Keratinocyte (primary cell): Measurements from ENCODE around the gene MTA1. TPM values are rescaled to one million over a fixed set of nuclear protein-coding genes. Genes with fewer than 3 reads are reported as not detected.

Source experiments
- DNase-seq: peaks from one replicate; pipeline ENCODE4 v3.0.0-alpha.2; 2011; ENCODE audit warnings: low read depth, missing footprints, low spot score
- FAIRE-seq: peaks from 2 replicates; lab custom pipeline; 2011; peaks lifted over from hg19 to GRCh38; lab: Jason Lieb, UNC
- H2AFZ ChIP-seq: 2 replicates; pipeline ENCODE4 v1.6.0; 2012; ENCODE audit warnings: low read length, control low read depth, inconsistent platforms; ENCODE audit not compliant: control insufficient read depth
- H3K27ac ChIP-seq: 2 replicates; pipeline ENCODE4 v1.5.1; 2011; ENCODE audit warnings: low read length; ENCODE audit not compliant: control insufficient read depth, insufficient read depth
- H3K27me3 ChIP-seq: 3 replicates; pipeline ENCODE4 v1.6.0; 2011; ENCODE audit warnings: low read length; ENCODE audit not compliant: control insufficient read depth, insufficient read depth; ENCODE audit errors: extremely low read depth
- H3K36me3 ChIP-seq, 2 experiments: 2 replicates in 1 of 2; 3 replicates in 1 of 2; pipeline ENCODE4 v1.5.1; 2011; ENCODE audit warnings: low read length in 2 of 2, mild to moderate bottlenecking in 1 of 2; ENCODE audit not compliant: control insufficient read depth in 2 of 2, insufficient read depth in 2 of 2; ENCODE audit errors: extremely low read depth in 1 of 2
- H3K4me1 ChIP-seq: 3 replicates; pipeline ENCODE4 v1.5.1; 2011; ENCODE audit warnings: low read length; ENCODE audit not compliant: control insufficient read depth, insufficient read depth; ENCODE audit errors: extremely low read depth
- H3K4me2 ChIP-seq: 3 replicates; pipeline ENCODE4 v1.6.0; 2011; ENCODE audit warnings: low read depth, low read length; ENCODE audit not compliant: control insufficient read depth, insufficient read depth; ENCODE audit errors: extremely low read depth
- H3K4me3 ChIP-seq, 3 experiments: fragments of 200-600 bp in 1 of 3; sonication (generic) in 1 of 3; 2 replicates in 2 of 3; 3 replicates in 1 of 3; pipeline ENCODE4 v1.5.1; 2011 to 2016; ENCODE audit warnings: low read length in 3 of 3, mild to moderate bottlenecking in 3 of 3, control low read depth in 2 of 3, inconsistent platforms in 1 of 3, low read depth in 1 of 3, mixed read lengths in 1 of 3, mixed run types in 1 of 3, moderate library complexity in 1 of 3; ENCODE audit not compliant: control insufficient read depth in 2 of 3, insufficient read depth in 2 of 3; ENCODE audit errors: extremely low read depth in 1 of 3
- H3K79me2 ChIP-seq: 2 replicates; pipeline ENCODE4 v1.6.0; 2012; ENCODE audit warnings: low read length; ENCODE audit not compliant: control insufficient read depth, insufficient read depth
- H3K9ac ChIP-seq: 3 replicates; pipeline ENCODE4 v1.6.0; 2011; ENCODE audit warnings: low read length; ENCODE audit not compliant: control insufficient read depth, insufficient read depth; ENCODE audit errors: extremely low read depth
- H3K9me1 ChIP-seq: 3 replicates; pipeline ENCODE4 v1.6.0; 2011; ENCODE audit warnings: low read length; ENCODE audit not compliant: control insufficient read depth, insufficient read depth; ENCODE audit errors: extremely low read depth
- H3K9me3 ChIP-seq: 2 replicates; pipeline ENCODE4 v1.5.1; 2012; ENCODE audit warnings: low read depth, low read length; ENCODE audit not compliant: control insufficient read depth
- H4K20me1 ChIP-seq: 3 replicates; pipeline ENCODE4 v1.6.0; 2011; ENCODE audit warnings: low read length; ENCODE audit not compliant: control insufficient read depth, insufficient read depth; ENCODE audit errors: extremely low read depth
- CTCF ChIP-seq, 3 experiments: IDR thresholded peaks in 1 of 3; conservative IDR thresholded peaks in 1 of 3; optimal IDR thresholded peaks in 1 of 3; 2 replicates in 2 of 3; 3 replicates in 1 of 3; pipeline versions ENCODE3 to v1.5.1; 2011; ENCODE audit warnings: low read length in 3 of 3, mild to moderate bottlenecking in 3 of 3, moderate library complexity in 2 of 3, control low read depth in 1 of 3, inconsistent platforms in 1 of 3; ENCODE audit not compliant: insufficient read depth in 2 of 3; ENCODE audit errors: extremely low read depth in 1 of 3
- EZH2 ChIP-seq: IDR thresholded peaks from one replicate; pipeline ENCODE4 v1.6.1; 2012; ENCODE audit warnings: inconsistent platforms, mild to moderate bottlenecking, low read length, moderate library complexity
- dilution Hi-C: fragments of 300-500 bp; cut with MboI; formaldehyde crosslinking; loops from one replicate; pipeline ENCODE4 v1.7.0; 2020; ENCODE audit warnings: low sequenced_read_pairs; ENCODE audit not compliant: extremely low pct_ligation_motif_present
- polyA plus RNA-seq, 5 experiments: library from polyadenylated mRNA; depleted of rRNA in 3 of 5; stranded (reverse) in 3 of 5; stranded (forward) in 1 of 5; unstranded in 1 of 5; fragments of >200 nt; gene quantifications; 1 replicate in 1 of 5; 2 replicates in 3 of 5; 3 replicates in 1 of 5; pipeline versions ENCODE4 v1.2.1 to v1.2.3, GENCODE V29; 2011 to 2012; ENCODE audit warnings: missing spikeins in 2 of 5, low read depth in 1 of 5, low replicate concordance in 1 of 5

The MTA1 gene
- polyA plus RNA-seq, 1 donor (not counting 4 experiments of a cell fraction or from before 2014, with no cell fraction given): 33.6 TPM

DNA sequence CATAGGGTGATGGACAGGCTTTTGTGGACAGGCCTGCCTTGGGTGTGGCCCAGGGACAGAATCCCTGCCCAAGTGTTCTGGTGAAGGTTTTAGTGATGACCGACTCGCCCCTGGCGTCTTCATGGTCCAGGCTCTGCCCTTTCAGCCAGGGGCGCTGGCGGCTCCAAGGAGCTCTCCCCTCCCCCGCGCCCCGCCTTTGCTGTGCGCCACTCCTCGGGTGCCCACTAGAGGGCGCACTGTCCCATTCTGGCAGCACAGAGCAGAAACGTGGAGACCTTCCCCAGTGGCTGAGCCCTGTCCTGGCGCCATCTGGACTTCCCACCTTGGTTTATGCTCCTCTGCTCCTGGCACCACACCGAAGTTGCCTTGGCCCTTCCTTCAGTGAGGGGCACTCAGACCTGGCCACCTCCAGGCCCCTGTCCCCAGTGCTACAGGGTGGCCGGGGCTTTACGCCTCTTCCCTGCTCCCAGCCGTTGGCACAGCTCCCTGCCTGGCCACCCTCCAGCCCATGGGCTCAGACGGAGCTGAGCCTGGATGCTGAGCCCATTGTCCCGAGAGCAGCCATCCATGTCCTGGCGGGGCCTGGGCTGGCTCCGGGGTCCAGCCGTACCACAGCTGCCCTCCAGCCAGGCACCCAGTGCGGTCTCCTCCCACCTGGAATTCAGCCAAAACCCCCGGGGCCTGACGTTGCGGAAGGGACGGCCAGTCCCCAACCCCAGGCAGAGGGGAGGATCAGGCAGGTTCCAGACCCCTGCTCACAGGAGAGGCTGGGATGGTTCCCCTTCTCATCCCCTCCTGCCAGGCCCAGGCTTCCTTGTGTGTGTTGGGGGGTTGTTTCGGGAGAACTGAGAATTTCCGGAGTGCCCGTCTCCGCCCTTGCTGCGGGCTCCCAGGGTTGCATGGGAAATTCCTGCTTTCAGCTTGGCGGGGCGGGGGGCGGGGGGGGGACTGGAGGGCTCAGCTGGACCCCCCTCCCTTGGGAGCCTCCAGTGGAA, 61.5 kb downstream of the MTA1 start:
- FAIRE-seq: peak; percentile 69
- H3K36me3 ChIP-seq: no peaks in the 10 kb centered on the region
- H3K9ac ChIP-seq: peak overlapping the region; percentile 96
- H3K9me1 ChIP-seq: no peaks in the 10 kb centered on the region
- peaks cover 33% of the 10 kb centered on the region for H3K4me1 ChIP-seq
- dilution Hi-C loops: no loop called here
- no peaks in the 10 kb centered on the region for H3K79me2 ChIP-seq
- H3K27ac ChIP-seq: peak overlapping the region; percentile 97
- peak overlapping the region; percentile 27 for H2AFZ ChIP-seq
- peaks cover 24% of the 10 kb centered on the region for H3K27me3 ChIP-seq
- H3K4me2 ChIP-seq: peak overlapping the region; percentile 89
- DNase-seq: no peak
- no peak for TF ChIP-seq EZH2
- TF ChIP-seq CTCF (optimal IDR thresholded peaks at IDR 0.05 in 1 of 3, IDR thresholded peaks at IDR 0.05 in 1 of 3, conservative IDR thresholded peaks at IDR 0.05 in 1 of 3; ENCODE audit: extremely low read depth in 1 of 3, insufficient read depth in 2 of 3, low read length in 3 of 3): peak in 2 of 3 experiments; percentile 96 to 100
- H4K20me1 ChIP-seq: no peaks in the 10 kb centered on the region
- peak overlapping the region; percentile 30 to 66 (median 33) for H3K4me3 ChIP-seq
- H3K9me3 ChIP-seq: no peaks in the 10 kb centered on the region

GRCh38 chr14:105481886-105482457, 62.3 kb downstream of the MTA1 start:
- Histone ChIP-seq H3K36me3 (no peaks in the 10 kb centered on the region), H3K27me3 (peaks cover 29% of the 10 kb centered on the region), H3K9ac (peak overlapping the region; percentile 96), H3K27ac (peak overlapping the region; percentile 97), H3K79me2 (no peaks in the 10 kb centered on the region), H3K9me3 (no peaks in the 10 kb centered on the region), H3K4me3 (peak overlapping the region in 1 of 3 experiments; percentile 66), H4K20me1 (no peaks in the 10 kb centered on the region), H3K4me1 (peaks cover 28% of the 10 kb centered on the region), H2AFZ (peak overlapping the region; percentile 41), H3K4me2 (peak overlapping the region; percentile 69), H3K9me1 (no peaks in the 10 kb centered on the region)
- FAIRE-seq: peak; percentile 85
- peak; percentile 86 for DNase-seq
- TF ChIP-seq CTCF (optimal IDR thresholded peaks at IDR 0.05 in 1 of 3, IDR thresholded peaks at IDR 0.05 in 1 of 3, conservative IDR thresholded peaks at IDR 0.05 in 1 of 3; ENCODE audit: extremely low read depth in 1 of 3, insufficient read depth in 2 of 3, low read length in 3 of 3) (peak in 1 of 3 experiments; percentile 20), EZH2 (no peak)
- dilution Hi-C loops: no loop called here
